Kidney (tissue), 14 donors: ENCODE results near the gene SYP. TPM values are rescaled to one million over a fixed set of nuclear protein-coding genes. Genes with fewer than 3 reads are reported as not detected.

Source experiments
- DNase-seq, 5 donors: peaks; one replicate each; pipeline ENCODE4 v3.0.0-alpha.2; 2013 to 2020
- FAIRE-seq: peaks from 2 replicates; lab custom pipeline; 2012; peaks lifted over from hg19 to GRCh38; lab: Jason Lieb, UNC
- H3K27ac ChIP-seq, 2 donors: one replicate each; pipeline ENCODE4 v1.7.0; 2013; ENCODE audit warnings: low read depth in 2 of 2, low read length in 2 of 2, inconsistent platforms in 1 of 2
- H3K27me3 ChIP-seq: one replicate; pipeline ENCODE4 v1.7.1; 2013; ENCODE audit warnings: low read length, inconsistent platforms; ENCODE audit not compliant: control insufficient read depth, insufficient read depth
- H3K36me3 ChIP-seq, 3 donors: one replicate each; pipeline versions ENCODE4 v1.7.0 to v1.7.1; 2013; ENCODE audit warnings: low read length in 3 of 3, control low read depth in 1 of 3, inconsistent platforms in 1 of 3; ENCODE audit not compliant: insufficient read depth in 3 of 3, control insufficient read depth in 2 of 3
- H3K4me1 ChIP-seq, 3 donors: one replicate each; pipeline versions ENCODE4 v1.7.0 to v1.7.1; 2013; ENCODE audit warnings: low read length in 3 of 3, inconsistent platforms in 1 of 3, low read depth in 1 of 3; ENCODE audit not compliant: control insufficient read depth in 2 of 3, insufficient read depth in 2 of 3
- H3K4me3 ChIP-seq, 3 donors: one replicate each; pipeline versions ENCODE4 v1.7.0 to v1.8.1; 2013; ENCODE audit warnings: low read length in 3 of 3, control low read depth in 1 of 3, inconsistent platforms in 1 of 3
- H3K9ac ChIP-seq, 3 donors: one replicate each; pipeline versions ENCODE4 v1.7.0 to v1.7.1; 2013; ENCODE audit warnings: low read length in 3 of 3, control low read depth in 1 of 3, inconsistent platforms in 1 of 3
- H3K9me3 ChIP-seq, 3 donors: one replicate each; pipeline versions ENCODE4 v1.7.0 to v1.7.1; 2013; ENCODE audit warnings: low read length in 3 of 3, control low read depth in 1 of 3, inconsistent platforms in 1 of 3; ENCODE audit not compliant: control insufficient read depth in 2 of 3, insufficient read depth in 1 of 3
- CTCF ChIP-seq: IDR thresholded peaks from 3 replicates; pipeline ENCODE4 v1.5.1; 2012; ENCODE audit warnings: mild to moderate bottlenecking, moderate library complexity, borderline replicate concordance; ENCODE audit not compliant: insufficient read depth; ENCODE audit errors: extremely low read depth
- intact Hi-C: fragments of 100-400 bp; cut with DNase I; formaldehyde crosslinking; loops from one replicate; pipeline ENCODE4 v1.11.1; 2022
- polyA plus RNA-seq: library from polyadenylated mRNA; stranded (reverse); fragments of 350-450 nt; fragmentation: Illumina TruSeq; extraction: RNeasy Lipid Tissue Mini Kit (QIAGEN cat#74804); gene quantifications from one replicate; pipeline ENCODE4 v1.2.3, GENCODE V29; 2014; ENCODE audit warnings: low read depth, low replicate concordance; ENCODE audit not compliant: insufficient read depth
- total RNA-seq: library from RNA; stranded (reverse); fragmentation: NEBNext Ultra II Directional; extraction: Animal tissue kit (Norgen Biotek cat#: 25700); gene quantifications from one replicate; pipeline ENCODE4 v1.2.1, GENCODE V29; 2021
- donor health status: control.
- donor health status: control.
- donor health status: control.
- donor health status: control.
- donor health status: control.
- donor health status: DM: yes; HTN: yes; CAD: no.
- donor health status: Normal renal cell carcinoma (clear cell type).

Gene SYP
- total and polyA plus RNA-seq, 2 donors from 2014 or later = 4.0 to 7.2 TPM

GRCh38 chrX:49247916-49248811, 48.2 kb upstream of the SYP start:
- Histone ChIP-seq H3K36me3 (peaks cover 0 to 4% (median 0%) of the 10 kb centered on the region in 3 donors), H3K9ac (no peak overlapping the region), H3K27me3 (no peaks in the 10 kb centered on the region), H3K27ac (no peak overlapping the region), H3K9me3 (no peaks in the 10 kb centered on the region), H3K4me3 (no peak overlapping the region), H3K4me1 (no peaks in the 10 kb centered on the region)
- FAIRE-seq (no peak), DNase-seq (peak in 1 of 5 donors; percentile 58)
- TF ChIP-seq CTCF = no peak
- intact Hi-C loops = no loop called here

- no peaks in the 10 kb centered on the region for H3K9me3 ChIP-seq
- TF ChIP-seq CTCF = no peak
- H3K4me3 ChIP-seq = no peak overlapping the region
- H3K36me3 ChIP-seq = peaks cover 0 to 4% (median 0%) of the 10 kb centered on the region in 3 donors
- H3K9ac ChIP-seq = no peak overlapping the region
- no peaks in the 10 kb centered on the region for H3K27me3 ChIP-seq
- FAIRE-seq (no peak), DNase-seq (peak in 1 of 5 donors; percentile 51)
- H3K4me1 ChIP-seq = no peaks in the 10 kb centered on the region
- intact Hi-C loops = no loop called here
- H3K27ac ChIP-seq = no peak overlapping the region
These were observed 47.4 kb upstream of the SYP start for GRCh38 chrX:49247346-49247745.

GRCh38 chrX:49246541-49246940, 46.5 kb upstream of the SYP start:
- peaks cover 0 to 4% (median 0%) of the 10 kb centered on the region in 3 donors for H3K36me3 ChIP-seq
- H3K27me3 ChIP-seq = no peaks in the 10 kb centered on the region
- H3K27ac ChIP-seq = no peak overlapping the region
- H3K4me3 ChIP-seq = no peak overlapping the region
- no peak for TF ChIP-seq CTCF
- no peaks in the 10 kb centered on the region for H3K9me3 ChIP-seq
- no peak for FAIRE-seq
- no peak overlapping the region for H3K9ac ChIP-seq
- no peaks in the 10 kb centered on the region for H3K4me1 ChIP-seq
- intact Hi-C loops = no loop called here
- DNase-seq = peak in 1 of 5 donors; percentile 56
